ES-I3 (cell line): Measurements from ENCODE around the gene AP1G1.

Source experiments
- H3K36me3 ChIP-seq: 2 replicates; pipeline ENCODE4 v1.6.1; 2013; ENCODE audit warnings: mild to moderate bottlenecking, low read length, control low read depth, moderate library complexity; ENCODE audit not compliant: insufficient read depth
- H3K4me1 ChIP-seq: 2 replicates; pipeline ENCODE4 v1.6.1; 2013; ENCODE audit warnings: mild to moderate bottlenecking, control low read depth, low read length; ENCODE audit not compliant: insufficient read depth
- H3K9ac ChIP-seq: 2 replicates; pipeline ENCODE4 v1.6.1; 2013; ENCODE audit warnings: low read depth, mild to moderate bottlenecking, low read length, moderate library complexity
- H3K9me3 ChIP-seq: 2 replicates; pipeline ENCODE4 v1.6.1; 2013; ENCODE audit warnings: mild to moderate bottlenecking, low read length, moderate library complexity; ENCODE audit not compliant: control insufficient read depth, insufficient read depth

AP1G1 gene

DNA sequence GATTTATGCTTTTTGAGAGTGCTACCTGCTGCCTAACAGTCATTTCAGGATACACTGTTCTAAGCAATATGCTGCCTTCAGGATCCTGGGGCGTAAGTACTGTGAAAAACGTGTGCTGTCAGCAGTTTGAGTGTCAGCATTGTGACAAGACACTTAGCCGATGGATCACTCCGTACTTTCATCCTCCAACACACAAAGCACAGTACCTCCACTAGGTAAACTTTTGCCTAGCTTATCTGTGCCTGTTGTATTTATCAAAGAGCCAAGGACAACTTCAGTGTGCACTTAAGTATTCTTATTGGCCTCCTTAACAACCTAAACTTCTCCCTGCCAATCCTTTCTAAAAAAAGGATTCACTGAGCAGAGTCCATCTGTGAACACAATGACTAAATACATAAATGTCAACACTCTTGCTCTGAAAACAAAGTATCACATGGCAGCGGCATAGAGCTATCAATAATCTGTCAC, 50.3 kb downstream of the AP1G1 start:
- Histone ChIP-seq H3K9me3 (no peaks in the 10 kb centered on the region), H3K36me3 (peaks cover 21% of the 10 kb centered on the region), H3K9ac (no peak overlapping the region), H3K4me1 (no peaks in the 10 kb centered on the region)

DNA sequence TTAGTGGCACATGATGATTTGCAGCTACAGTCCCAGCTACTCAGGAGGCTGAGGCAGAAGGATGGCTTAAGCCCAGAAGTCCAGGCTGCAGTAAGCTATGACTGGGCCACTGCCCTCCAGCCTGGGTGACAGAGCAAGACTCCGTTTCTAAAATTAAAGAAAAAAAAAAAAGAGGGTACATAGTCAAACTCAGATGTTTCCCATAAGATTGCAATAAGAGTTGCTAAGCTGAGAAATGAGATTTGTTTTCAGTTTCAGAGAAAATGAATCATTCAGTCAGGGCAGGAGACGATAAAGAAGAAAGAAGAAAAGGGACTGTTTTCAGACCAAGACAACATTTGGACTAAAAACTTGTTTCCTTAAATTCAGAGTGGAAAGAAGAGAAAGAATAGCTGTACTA, 54.0 kb downstream of the AP1G1 start:
- Histone ChIP-seq H3K4me1 (no peaks in the 10 kb centered on the region), H3K36me3 (peaks cover 25% of the 10 kb centered on the region), H3K9ac (no peak overlapping the region), H3K9me3 (no peaks in the 10 kb centered on the region)

DNA sequence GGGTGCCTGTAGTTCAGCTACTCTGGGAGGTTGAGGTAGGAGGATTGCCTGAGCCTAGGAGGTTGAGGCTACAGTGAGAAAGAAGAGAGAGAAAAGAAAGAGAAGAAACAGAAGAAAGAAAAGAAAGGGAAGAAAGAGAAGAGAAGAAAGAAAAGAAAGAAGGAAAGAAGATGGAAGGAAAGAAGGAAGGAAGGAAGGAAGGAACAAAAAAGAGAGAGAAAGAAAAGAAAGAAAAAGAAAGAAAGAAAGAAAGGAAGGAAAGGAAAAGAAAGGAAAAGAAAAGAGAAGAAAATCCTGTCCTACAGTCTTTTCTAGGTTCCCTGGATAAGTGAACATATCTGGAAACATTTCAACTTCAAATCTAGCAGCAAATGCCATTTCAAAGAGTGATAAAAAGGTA, 54.5 kb downstream of the AP1G1 start:
- H3K9ac ChIP-seq, result no peak overlapping the region
- no peaks in the 10 kb centered on the region for H3K9me3 ChIP-seq
- no peaks in the 10 kb centered on the region for H3K4me1 ChIP-seq
- peaks cover 30% of the 10 kb centered on the region for H3K36me3 ChIP-seq

DNA sequence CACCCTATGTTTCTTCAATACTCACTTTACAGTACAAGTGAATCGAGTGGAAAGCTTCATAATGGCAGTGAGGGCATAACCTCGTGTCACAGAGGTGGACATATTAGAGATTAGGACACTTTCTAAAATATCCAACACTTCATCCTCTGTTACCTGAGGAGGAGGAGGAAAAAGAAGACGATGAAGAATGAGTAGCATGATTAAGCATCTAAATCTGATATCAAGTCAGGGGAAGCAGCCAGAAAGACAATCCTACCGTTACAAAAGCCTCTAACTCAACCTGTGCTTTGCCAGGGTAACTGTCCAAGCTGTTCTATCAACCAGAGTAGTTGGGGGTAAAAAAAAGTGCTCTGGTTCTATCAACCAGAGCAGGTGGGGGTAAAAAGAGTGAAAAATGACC, 60.4 kb downstream of the AP1G1 start:
- H3K9ac ChIP-seq, result no peak overlapping the region
- H3K36me3 ChIP-seq, result peaks cover 22% of the 10 kb centered on the region
- H3K9me3 ChIP-seq, result no peaks in the 10 kb centered on the region
- no peaks in the 10 kb centered on the region for H3K4me1 ChIP-seq

DNA sequence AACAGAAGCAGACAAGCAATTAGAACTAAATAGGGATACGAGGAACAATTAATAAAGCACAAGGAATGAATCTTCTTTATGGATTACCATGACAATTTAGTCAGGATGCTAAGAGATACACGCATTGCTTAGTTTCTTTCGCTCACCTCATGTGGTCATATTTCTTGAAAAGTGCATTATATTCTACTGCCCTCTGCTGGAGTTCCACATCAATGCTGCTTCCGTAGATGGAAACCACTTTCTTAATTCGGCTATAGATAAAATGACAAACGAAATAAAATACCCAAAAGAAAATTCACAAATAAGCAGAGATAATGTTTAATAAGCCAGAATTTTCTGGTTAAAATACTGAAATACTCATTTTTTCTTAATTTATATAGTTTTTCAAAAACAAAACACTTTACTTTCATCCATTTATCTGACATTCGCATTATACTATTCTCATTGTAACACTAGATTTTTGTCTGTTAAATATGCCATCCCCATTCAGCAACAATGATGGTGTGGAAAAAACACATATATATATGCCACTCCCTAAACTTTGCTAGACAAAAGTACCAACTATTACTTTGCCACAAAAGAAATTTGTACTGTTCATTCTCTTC, 62.1 kb downstream of the AP1G1 start:
- H3K4me1 ChIP-seq, result no peaks in the 10 kb centered on the region
- H3K36me3 ChIP-seq, result peaks cover 22% of the 10 kb centered on the region
- H3K9me3 ChIP-seq, result no peaks in the 10 kb centered on the region
- no peak overlapping the region for H3K9ac ChIP-seq

DNA sequence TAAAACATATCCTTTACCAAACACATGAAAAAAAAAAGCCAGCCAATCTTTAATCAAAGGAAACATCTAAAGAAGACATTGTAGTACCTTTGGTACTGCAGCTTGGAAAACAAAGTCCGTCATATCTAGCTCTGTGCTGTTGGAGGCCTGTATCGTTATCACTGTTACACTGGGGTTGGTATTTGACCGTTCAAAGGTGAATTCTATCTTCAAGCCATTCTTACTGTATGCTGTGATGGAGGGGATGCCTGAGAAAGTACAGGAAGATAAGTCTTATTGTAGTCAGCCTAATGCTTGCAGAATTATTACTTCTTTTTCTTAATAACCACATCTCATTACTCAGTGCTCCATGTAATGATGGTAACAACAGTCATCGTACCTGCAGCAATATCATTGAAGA, 69.8 kb downstream of the AP1G1 start:
- Histone ChIP-seq H3K36me3 (peaks cover 21% of the 10 kb centered on the region), H3K4me1 (no peaks in the 10 kb centered on the region), H3K9me3 (no peaks in the 10 kb centered on the region), H3K9ac (no peak overlapping the region)

DNA sequence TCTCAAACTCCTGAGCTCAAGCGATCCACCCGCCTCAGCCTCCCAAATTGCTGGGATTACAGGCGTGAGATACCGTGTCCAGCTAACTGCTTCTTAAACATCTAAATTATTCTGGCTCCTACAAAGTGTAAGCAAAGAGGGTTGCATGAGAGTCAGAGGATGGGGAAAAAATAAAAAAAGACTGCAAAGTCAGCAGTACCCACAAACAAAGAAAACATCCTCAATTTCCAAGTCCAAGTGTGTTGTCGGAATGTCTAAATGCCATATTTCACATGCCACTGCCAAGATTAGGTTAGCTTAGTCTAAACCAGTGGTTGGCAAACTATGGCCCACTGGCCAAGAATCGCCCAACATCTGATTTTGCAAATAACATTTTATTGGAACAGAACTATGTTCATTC, 71.1 kb downstream of the AP1G1 start:
- Histone ChIP-seq H3K9ac (no peak overlapping the region), H3K36me3 (peaks cover 27% of the 10 kb centered on the region), H3K9me3 (no peaks in the 10 kb centered on the region), H3K4me1 (no peaks in the 10 kb centered on the region)

DNA sequence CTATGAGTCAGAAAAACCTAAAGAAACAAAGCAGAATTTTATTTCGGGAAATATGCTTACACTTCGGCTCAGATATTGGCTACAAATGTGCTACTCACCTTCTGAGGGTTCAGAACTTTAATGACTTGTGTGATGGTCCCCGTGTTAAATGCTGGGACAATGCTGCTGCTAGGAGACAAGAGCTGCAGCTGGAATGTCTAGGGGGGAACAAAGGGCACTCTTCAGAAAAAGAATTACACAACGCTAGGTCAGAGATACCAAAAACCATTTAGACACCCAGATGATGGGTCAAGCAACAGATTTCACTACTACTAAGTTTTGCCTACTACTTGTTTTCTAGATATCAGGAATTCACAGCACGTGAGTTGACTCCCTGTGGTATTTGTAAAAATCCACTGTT, 74.1 kb downstream of the AP1G1 start:
- H3K9ac ChIP-seq, result no peak overlapping the region; the same call in 1 of the 2 replicates
- no peaks in the 10 kb centered on the region for H3K4me1 ChIP-seq
- no peaks in the 10 kb centered on the region for H3K9me3 ChIP-seq
- peaks cover 38% of the 10 kb centered on the region for H3K36me3 ChIP-seq

DNA sequence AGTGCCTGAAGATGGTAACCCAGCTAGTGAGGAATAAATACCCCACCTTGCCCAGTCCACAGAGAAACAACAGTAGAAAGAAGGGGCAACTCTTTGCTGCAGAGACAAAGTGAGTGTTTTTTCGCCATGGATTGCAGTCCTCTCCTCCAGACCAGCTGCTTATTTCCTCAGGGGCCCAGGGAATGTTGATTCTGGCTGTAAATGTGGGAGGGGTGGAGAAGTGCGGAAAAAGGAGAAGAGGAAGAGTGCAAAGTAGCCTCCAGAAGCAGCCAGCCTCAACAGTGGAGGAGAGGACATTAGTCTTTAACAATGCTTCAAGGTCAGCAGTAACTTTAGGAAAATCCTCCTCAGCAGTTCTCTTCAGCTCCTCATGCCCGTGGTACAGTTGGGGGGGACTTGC, 76.0 kb downstream of the AP1G1 start:
- Histone ChIP-seq H3K4me1 (no peaks in the 10 kb centered on the region), H3K9ac (no peak overlapping the region), H3K9me3 (no peaks in the 10 kb centered on the region), H3K36me3 (peaks cover 29% of the 10 kb centered on the region)

DNA sequence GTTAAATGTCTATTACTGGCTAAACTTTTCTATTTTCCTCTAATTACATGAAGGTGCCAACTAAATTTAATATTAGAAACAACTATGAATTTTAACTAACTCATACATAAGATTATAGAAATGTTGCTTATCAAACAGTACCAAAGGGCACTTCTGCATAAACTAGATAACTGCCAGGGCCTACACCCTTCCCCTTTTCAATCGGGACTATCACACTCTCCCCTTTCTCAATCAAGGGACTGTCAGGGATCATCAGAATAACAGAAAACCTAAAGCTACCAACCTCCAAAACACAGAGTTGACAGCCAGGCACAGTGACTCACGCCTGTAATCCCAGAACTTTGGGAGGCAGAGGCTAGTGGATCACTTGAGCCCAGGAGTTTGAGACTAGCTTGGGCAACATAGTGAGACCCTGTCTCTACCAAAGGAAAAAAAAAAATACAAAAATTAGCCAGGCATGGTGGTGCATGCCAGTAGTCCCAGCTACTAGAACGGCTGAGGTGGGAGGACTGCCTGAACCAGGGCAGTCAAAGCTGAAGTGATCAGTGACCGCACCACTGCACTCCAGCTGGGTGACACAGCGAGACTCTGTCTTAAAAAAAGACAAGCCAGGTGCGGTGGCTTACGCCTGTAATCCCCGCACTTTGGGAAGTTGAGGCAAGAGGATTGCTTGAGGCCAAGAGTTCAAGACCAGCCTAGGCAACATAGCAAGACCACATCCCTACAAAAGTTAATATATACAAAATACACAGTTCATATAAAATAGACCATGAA, 80.9 kb downstream of the AP1G1 start:
- H3K36me3 ChIP-seq, result peaks cover 14% of the 10 kb centered on the region; the same call in 1 of the 2 replicates
- H3K4me1 ChIP-seq, result no peaks in the 10 kb centered on the region

DNA sequence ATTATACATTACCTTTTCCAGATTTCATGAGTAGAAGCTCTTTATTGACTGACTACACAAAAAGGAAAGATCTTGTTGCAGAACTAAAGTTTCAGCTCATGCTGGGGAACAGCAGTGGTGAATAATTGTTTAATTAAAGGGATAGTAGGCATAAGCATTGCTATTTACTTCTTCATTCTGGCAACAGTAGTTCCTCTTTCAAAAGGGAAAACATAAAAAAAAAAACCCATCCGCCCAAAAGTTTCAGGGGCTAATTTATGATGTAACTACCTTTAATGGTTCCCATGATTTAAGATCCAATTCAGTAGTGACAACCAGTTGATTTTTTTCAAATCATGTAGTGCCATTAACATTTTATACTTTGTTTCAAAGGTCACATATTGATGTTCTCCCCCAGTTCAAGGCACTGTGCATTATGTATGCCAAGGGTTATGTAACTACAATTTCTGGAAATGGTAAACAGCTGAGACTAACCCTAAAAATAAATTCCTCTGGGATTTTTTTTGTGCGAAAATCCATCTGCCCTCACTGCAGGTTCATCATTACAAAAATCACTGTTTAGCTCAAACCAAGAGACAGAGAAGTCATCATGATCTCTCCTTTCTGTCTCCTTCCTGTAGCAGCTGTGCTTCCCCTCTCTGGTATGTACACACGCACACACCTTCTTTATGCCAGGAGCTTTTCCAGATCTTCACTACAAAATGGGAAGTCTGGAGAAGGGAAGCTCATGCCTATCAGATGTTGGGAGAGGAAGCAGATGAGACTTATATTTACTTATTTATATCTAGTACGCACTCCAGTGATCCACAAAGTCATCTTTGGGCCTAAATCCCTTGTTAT, 81.9 kb downstream of the AP1G1 start:
- 0 out of 2 replicates have a peak, but pooled peaks cover 3% of the 10 kb centered on the region for H3K36me3 ChIP-seq
- H3K9ac ChIP-seq, result no peak overlapping the region
- H3K4me1 ChIP-seq, result no peaks in the 10 kb centered on the region
- H3K9me3 ChIP-seq, result no peaks in the 10 kb centered on the region

More for the DNA sequence above, 80.9 kb downstream of the AP1G1 start:
- Histone ChIP-seq H3K9me3 (no peaks in the 10 kb centered on the region), H3K9ac (no peak overlapping the region)

DNA sequence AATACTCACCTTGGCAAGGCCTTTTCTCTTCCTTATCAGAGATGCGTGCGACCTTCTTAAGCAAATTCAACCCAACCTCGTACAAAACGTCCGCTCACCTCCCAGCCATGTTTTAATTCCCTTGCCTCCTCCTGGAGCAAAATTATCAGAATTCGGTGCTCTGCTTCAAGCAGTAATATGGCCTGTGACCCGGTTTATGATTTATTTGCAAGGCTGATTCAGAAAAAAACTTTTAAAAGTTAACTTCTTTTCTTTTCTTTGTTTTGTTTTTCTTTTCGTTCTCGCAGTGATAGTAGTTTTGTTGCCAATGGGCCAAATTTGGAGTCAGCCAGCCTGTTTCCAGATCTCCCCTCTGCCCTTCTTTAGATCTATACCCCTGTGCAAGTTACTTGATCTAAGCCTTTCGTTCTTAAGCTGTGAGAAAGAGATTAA, 84.3 kb downstream of the AP1G1 start, which contains the start of gene PHLPP2:
Gene PHLPP2 (minus strand): TSS at position 382 of the 432 bp plus-strand sequence. CDS start 9,906 bp downstream, outside the sequence.
- peak within 1 kb of the TSS; percentile 76 for H3K9ac ChIP-seq
- H3K4me1 ChIP-seq, result no peaks in the 10 kb centered on the region
- H3K9me3 ChIP-seq, result no peaks in the 10 kb centered on the region
- H3K36me3 ChIP-seq, result no peaks in the 10 kb centered on the region

DNA sequence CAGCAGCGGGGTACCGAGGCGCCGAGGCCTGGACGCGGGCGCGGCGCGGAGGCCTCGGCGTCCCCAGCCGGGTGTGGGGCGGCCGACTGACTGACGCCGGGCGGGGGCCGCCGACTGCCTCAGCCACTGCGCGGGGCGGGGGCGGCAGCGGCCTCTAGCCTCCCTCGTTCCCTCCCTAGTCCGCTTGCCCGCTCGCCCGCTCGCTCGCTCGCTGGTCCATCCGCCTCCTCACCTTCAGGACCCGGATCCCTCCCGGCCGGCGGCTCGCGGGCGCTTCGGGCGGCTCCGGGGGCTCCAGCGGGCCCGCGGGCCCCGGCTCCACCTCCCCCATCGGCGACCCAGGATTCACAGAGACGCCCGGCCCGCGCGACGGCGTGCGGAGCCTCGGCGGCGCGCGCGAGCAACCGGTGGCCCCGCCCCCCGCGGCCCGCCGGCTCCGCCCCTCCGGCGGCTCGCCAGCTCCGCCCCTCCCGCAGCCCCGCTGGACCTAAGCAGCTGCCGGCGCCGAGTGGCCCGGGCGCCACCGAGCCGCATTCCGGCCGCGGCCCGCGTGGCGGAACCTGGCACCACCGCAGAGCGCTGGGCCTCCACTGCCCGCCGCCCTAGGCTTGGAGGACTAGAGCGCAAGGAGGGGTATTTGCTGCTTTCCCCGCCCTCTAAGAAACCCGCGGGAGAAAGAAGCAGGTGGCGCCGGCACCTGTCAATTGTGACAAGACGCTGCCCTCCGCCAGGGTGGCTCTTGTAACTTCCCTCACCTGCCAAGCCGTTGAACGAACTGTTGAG, 84.9 kb downstream of the AP1G1 start:
- Histone ChIP-seq H3K36me3 (no peaks in the 10 kb centered on the region), H3K9me3 (no peaks in the 10 kb centered on the region), H3K9ac (peak overlapping the region; percentile 76), H3K4me1 (no peaks in the 10 kb centered on the region)
